NCI-H2196 (cell line): ENCODE data around the gene CAMK2G.
"Not testable (repeated sequence)": the region's sequence is repeated elsewhere in the genome, so short reads cannot be mapped to it uniquely, and the experiment has no call there.

Experiments used
- DNase-seq: peaks from one replicate; lab custom pipeline; 2025; ENCODE audit not compliant: unreplicated experiment; lab: John Stamatoyannopoulos, UW

CAMK2G gene

GRCh38 chr10:73797324-73798025 is 76.9 kb downstream of the CAMK2G start:
- no peak for DNase-seq

- no peak for DNase-seq
Measured at GRCh38 chr10:73796766-73797165, 77.6 kb downstream of the CAMK2G start.

GRCh38 chr10:73796035-73796434 is 78.3 kb downstream of the CAMK2G start:
- DNase-seq, result not testable (repeated sequence)

GRCh38 chr10:73795491-73795890 is 78.9 kb downstream of the CAMK2G start:
- not testable (repeated sequence) for DNase-seq

GRCh38 chr10:73793456-73793855 is 80.9 kb downstream of the CAMK2G start:
- no peak for DNase-seq

- no peak for DNase-seq
Measured at GRCh38 chr10:73791871-73792400, 82.4 kb downstream of the CAMK2G start.

- DNase-seq, result no peak
Measured at GRCh38 chr10:73790886-73791625, 83.3 kb downstream of the CAMK2G start.

GRCh38 chr10:73789659-73790055 is 84.7 kb downstream of the CAMK2G start:
- DNase-seq, result no peak

GRCh38 chr10:73788864-73789658 is 85.3 kb downstream of the CAMK2G start:
- DNase-seq, result no peak

GRCh38 chr10:73787031-73787800 is 87.1 kb downstream of the CAMK2G start:
- not testable (repeated sequence) for DNase-seq

GRCh38 chr10:73786512-73786885 is 87.9 kb downstream of the CAMK2G start:
- no peak for DNase-seq

- no peak for DNase-seq
Measured at GRCh38 chr10:73785721-73786511, 88.4 kb downstream of the CAMK2G start.

GRCh38 chr10:73785211-73785720 is 89.1 kb downstream of the CAMK2G start, which contains the start of gene ZSWIM8:
Gene ZSWIM8 (plus strand): TSS chr10:73785606. CDS start chr10:73785879, 273 bp downstream.
- DNase-seq, result peak; percentile 90

GRCh38 chr10:73782749-73783085 is 91.6 kb downstream of the CAMK2G start:
- DNase-seq, result no peak

GRCh38 chr10:73781879-73782748 is 92.2 kb downstream of the CAMK2G start, which contains the start of gene CHCHD1:
Gene CHCHD1 (plus strand): TSS chr10:73782048. CDS start chr10:73782076, 28 bp downstream.
- DNase-seq, result peak; percentile 90

GRCh38 chr10:73781548-73781878 is 92.8 kb downstream of the CAMK2G start:
- no peak for DNase-seq

GRCh38 chr10:73780966-73781365 is 93.4 kb downstream of the CAMK2G start:
- no peak for DNase-seq

GRCh38 chr10:73780301-73780700 is 94.1 kb downstream of the CAMK2G start:
- no peak for DNase-seq
